Measurements from ENCODE around the gene ELN.
"Not testable (repeated sequence)": the region's sequence is repeated elsewhere in the genome, so short reads cannot be mapped to it uniquely, and the experiment has no call there.

ELN gene

GRCh38 chr7:74003621-74004020, 24.4 kb upstream of the ELN start:
- Histone ChIP-seq H3K9me3 (ENCODE audit: control insufficient read depth, low read depth, low read length) (no peaks in the 10 kb centered on the region), H3K4me1 (ENCODE audit: control insufficient read depth, low read depth, low read length) (no peaks in the 10 kb centered on the region), H3K36me3 (ENCODE audit: control insufficient read depth, low read depth, low read length) (no peaks in the 10 kb centered on the region), H3K27me3 (ENCODE audit: control insufficient read depth, insufficient read depth, low read length) (no peaks in the 10 kb centered on the region), H3K27ac (ENCODE audit: low read length) (no peak overlapping the region), H3K9ac (ENCODE audit: low read length) (no peak overlapping the region), H3K4me3 (ENCODE audit: low read length) (no peak overlapping the region)

- Histone ChIP-seq H3K27me3 (ENCODE audit: control insufficient read depth, insufficient read depth, low read length) (no peaks in the 10 kb centered on the region), H3K27ac (ENCODE audit: low read length) (no peak overlapping the region), H3K4me1 (ENCODE audit: control insufficient read depth, low read depth, low read length) (no peaks in the 10 kb centered on the region), H3K36me3 (ENCODE audit: control insufficient read depth, low read depth, low read length) (no peaks in the 10 kb centered on the region), H3K4me3 (ENCODE audit: low read length) (no peak overlapping the region), H3K9me3 (ENCODE audit: control insufficient read depth, low read depth, low read length) (no peaks in the 10 kb centered on the region), H3K9ac (ENCODE audit: low read length) (no peak overlapping the region)
These were observed 21.9 kb upstream of the ELN start for GRCh38 chr7:74006032-74006431.

GRCh38 chr7:74006451-74007241, 21.3 kb upstream of the ELN start:
- Histone ChIP-seq H3K4me3 (ENCODE audit: low read length) (no peak overlapping the region), H3K4me1 (ENCODE audit: control insufficient read depth, low read depth, low read length) (no peaks in the 10 kb centered on the region), H3K9me3 (ENCODE audit: control insufficient read depth, low read depth, low read length) (no peaks in the 10 kb centered on the region), H3K27ac (ENCODE audit: low read length) (no peak overlapping the region), H3K27me3 (ENCODE audit: control insufficient read depth, insufficient read depth, low read length) (no peaks in the 10 kb centered on the region), H3K36me3 (ENCODE audit: control insufficient read depth, low read depth, low read length) (no peaks in the 10 kb centered on the region), H3K9ac (ENCODE audit: low read length) (no peak overlapping the region)

- Histone ChIP-seq H3K36me3 (ENCODE audit: control insufficient read depth, low read depth, low read length) (no peaks in the 10 kb centered on the region), H3K4me3 (ENCODE audit: low read length) (no peak overlapping the region), H3K9ac (ENCODE audit: low read length) (no peak overlapping the region), H3K4me1 (ENCODE audit: control insufficient read depth, low read depth, low read length) (no peaks in the 10 kb centered on the region), H3K27ac (ENCODE audit: low read length) (no peak overlapping the region), H3K9me3 (ENCODE audit: control insufficient read depth, low read depth, low read length) (no peaks in the 10 kb centered on the region), H3K27me3 (ENCODE audit: control insufficient read depth, insufficient read depth, low read length) (no peaks in the 10 kb centered on the region)
These were observed 20.8 kb upstream of the ELN start for GRCh38 chr7:74007242-74007567.

GRCh38 chr7:74008687-74009086, 19.3 kb upstream of the ELN start:
- H3K27me3 ChIP-seq (ENCODE audit: control insufficient read depth, insufficient read depth, low read length): no peaks in the 10 kb centered on the region
- no peaks in the 10 kb centered on the region for H3K36me3 ChIP-seq (ENCODE audit: control insufficient read depth, low read depth, low read length)
- H3K27ac ChIP-seq (ENCODE audit: low read length): no peak overlapping the region
- no peak overlapping the region for H3K9ac ChIP-seq (ENCODE audit: low read length)
- no peaks in the 10 kb centered on the region for H3K4me1 ChIP-seq (ENCODE audit: control insufficient read depth, low read depth, low read length)
- H3K9me3 ChIP-seq (ENCODE audit: control insufficient read depth, low read depth, low read length): no peaks in the 10 kb centered on the region
- no peak overlapping the region for H3K4me3 ChIP-seq (ENCODE audit: low read length)

- Histone ChIP-seq H3K36me3 (ENCODE audit: control insufficient read depth, low read depth, low read length) (no peaks in the 10 kb centered on the region), H3K27ac (ENCODE audit: low read length) (no peak overlapping the region), H3K9me3 (ENCODE audit: control insufficient read depth, low read depth, low read length) (no peaks in the 10 kb centered on the region), H3K4me1 (ENCODE audit: control insufficient read depth, low read depth, low read length) (no peaks in the 10 kb centered on the region), H3K9ac (ENCODE audit: low read length) (no peak overlapping the region), H3K4me3 (ENCODE audit: low read length) (no peak overlapping the region), H3K27me3 (ENCODE audit: control insufficient read depth, insufficient read depth, low read length) (no peaks in the 10 kb centered on the region)
These were observed 18.3 kb upstream of the ELN start for GRCh38 chr7:74009719-74010118.

GRCh38 chr7:74010407-74010806, 17.6 kb upstream of the ELN start:
- Histone ChIP-seq H3K4me3 (ENCODE audit: low read length) (no peak overlapping the region), H3K27me3 (ENCODE audit: control insufficient read depth, insufficient read depth, low read length) (no peaks in the 10 kb centered on the region), H3K36me3 (ENCODE audit: control insufficient read depth, low read depth, low read length) (no peaks in the 10 kb centered on the region), H3K4me1 (ENCODE audit: control insufficient read depth, low read depth, low read length) (no peaks in the 10 kb centered on the region), H3K27ac (ENCODE audit: low read length) (no peak overlapping the region), H3K9ac (ENCODE audit: low read length) (no peak overlapping the region), H3K9me3 (ENCODE audit: control insufficient read depth, low read depth, low read length) (no peaks in the 10 kb centered on the region)

GRCh38 chr7:74011421-74011820, 16.6 kb upstream of the ELN start:
- not testable (repeated sequence) for H3K27ac ChIP-seq (ENCODE audit: low read length); H3K4me1 ChIP-seq (ENCODE audit: control insufficient read depth, low read depth, low read length); H3K9me3 ChIP-seq (ENCODE audit: control insufficient read depth, low read depth, low read length); H3K36me3 ChIP-seq (ENCODE audit: control insufficient read depth, low read depth, low read length); H3K4me3 ChIP-seq (ENCODE audit: low read length); H3K27me3 ChIP-seq (ENCODE audit: control insufficient read depth, insufficient read depth, low read length); H3K9ac ChIP-seq (ENCODE audit: low read length)

GRCh38 chr7:74012842-74013249, 15.1 kb upstream of the ELN start:
- Histone ChIP-seq H3K9ac (ENCODE audit: low read length) (no peak overlapping the region), H3K9me3 (ENCODE audit: control insufficient read depth, low read depth, low read length) (no peaks in the 10 kb centered on the region), H3K4me3 (ENCODE audit: low read length) (no peak overlapping the region), H3K27ac (ENCODE audit: low read length) (no peak overlapping the region), H3K4me1 (ENCODE audit: control insufficient read depth, low read depth, low read length) (no peaks in the 10 kb centered on the region), H3K27me3 (ENCODE audit: control insufficient read depth, insufficient read depth, low read length) (no peaks in the 10 kb centered on the region), H3K36me3 (ENCODE audit: control insufficient read depth, low read depth, low read length) (no peaks in the 10 kb centered on the region)

GRCh38 chr7:74013539-74014272, 14.3 kb upstream of the ELN start:
- H3K27me3 ChIP-seq (ENCODE audit: control insufficient read depth, insufficient read depth, low read length): no peaks in the 10 kb centered on the region
- no peaks in the 10 kb centered on the region for H3K9me3 ChIP-seq (ENCODE audit: control insufficient read depth, low read depth, low read length)
- H3K9ac ChIP-seq (ENCODE audit: low read length): no peak overlapping the region
- H3K4me1 ChIP-seq (ENCODE audit: control insufficient read depth, low read depth, low read length): no peaks in the 10 kb centered on the region
- no peak overlapping the region for H3K4me3 ChIP-seq (ENCODE audit: low read length)
- no peaks in the 10 kb centered on the region for H3K36me3 ChIP-seq (ENCODE audit: control insufficient read depth, low read depth, low read length)
- H3K27ac ChIP-seq (ENCODE audit: low read length): no peak overlapping the region

- H3K27ac ChIP-seq (ENCODE audit: low read length): no peak overlapping the region
- no peaks in the 10 kb centered on the region for H3K4me1 ChIP-seq (ENCODE audit: control insufficient read depth, low read depth, low read length)
- no peak overlapping the region for H3K4me3 ChIP-seq (ENCODE audit: low read length)
- no peaks in the 10 kb centered on the region for H3K36me3 ChIP-seq (ENCODE audit: control insufficient read depth, low read depth, low read length)
- H3K9ac ChIP-seq (ENCODE audit: low read length): no peak overlapping the region
- H3K9me3 ChIP-seq (ENCODE audit: control insufficient read depth, low read depth, low read length): no peaks in the 10 kb centered on the region
- H3K27me3 ChIP-seq (ENCODE audit: control insufficient read depth, insufficient read depth, low read length): no peaks in the 10 kb centered on the region
These were observed 13.0 kb upstream of the ELN start for GRCh38 chr7:74014931-74015330.

- H3K27me3 ChIP-seq (ENCODE audit: control insufficient read depth, insufficient read depth, low read length): no peaks in the 10 kb centered on the region
- H3K9me3 ChIP-seq (ENCODE audit: control insufficient read depth, low read depth, low read length): no peaks in the 10 kb centered on the region
- H3K9ac ChIP-seq (ENCODE audit: low read length): no peak overlapping the region
- no peaks in the 10 kb centered on the region for H3K36me3 ChIP-seq (ENCODE audit: control insufficient read depth, low read depth, low read length)
- H3K4me1 ChIP-seq (ENCODE audit: control insufficient read depth, low read depth, low read length): no peaks in the 10 kb centered on the region
- no peak overlapping the region for H3K27ac ChIP-seq (ENCODE audit: low read length)
- no peak overlapping the region for H3K4me3 ChIP-seq (ENCODE audit: low read length)
These were observed 12.3 kb upstream of the ELN start for GRCh38 chr7:74015670-74016069.
